ENCODE results near the gene STK38.
A peak's percentile ranks its signal among the peaks of the same experiment; 100 is the strongest.
"Not testable (repeated sequence)": the region's sequence is repeated elsewhere in the genome, so short reads cannot be mapped to it uniquely, and the experiment has no call there.

Gene STK38

DNA sequence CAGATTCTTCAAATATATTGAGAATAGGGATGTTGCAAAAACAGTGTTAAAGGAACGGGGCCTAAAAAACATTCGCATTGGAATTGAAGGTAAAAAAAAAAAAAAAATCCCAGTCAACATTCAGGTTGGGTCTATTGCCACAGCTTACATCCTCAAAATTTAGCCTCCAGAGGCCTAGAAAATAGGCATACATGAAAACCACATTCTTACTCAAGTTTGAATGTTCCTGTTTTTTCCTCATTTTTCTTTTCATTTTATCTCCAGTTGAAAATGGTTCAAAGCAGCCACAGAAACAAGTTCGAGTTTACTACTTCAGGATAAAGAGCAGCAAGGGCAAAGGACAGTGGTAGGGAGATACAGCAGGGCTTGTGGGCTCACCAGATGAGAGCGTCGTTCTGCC, 62.5 kb downstream of the STK38 start:
- DNase-seq (ENCODE audit: low read depth), result no peak

DNA sequence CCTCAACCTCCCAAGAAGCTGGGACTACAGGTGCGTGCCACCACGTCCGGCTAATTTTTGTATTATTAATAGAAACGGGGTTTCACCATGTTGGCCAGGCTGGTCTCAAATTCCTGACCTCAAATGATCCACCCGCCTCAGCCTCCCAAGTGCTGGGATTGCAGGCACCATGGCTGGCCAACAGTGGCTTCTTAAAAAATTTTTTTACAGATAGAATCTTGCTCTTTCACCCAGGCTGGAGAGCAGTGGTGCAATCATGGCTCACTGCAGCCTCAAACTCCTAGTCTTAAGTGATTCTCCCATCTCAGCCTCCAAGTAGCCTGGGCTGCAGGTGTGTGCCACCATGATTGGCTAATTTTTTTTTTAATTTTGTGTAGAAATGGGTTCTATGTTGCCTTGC, 64.0 kb downstream of the STK38 start:
- not testable (repeated sequence) for DNase-seq (ENCODE audit: low read depth)

DNA sequence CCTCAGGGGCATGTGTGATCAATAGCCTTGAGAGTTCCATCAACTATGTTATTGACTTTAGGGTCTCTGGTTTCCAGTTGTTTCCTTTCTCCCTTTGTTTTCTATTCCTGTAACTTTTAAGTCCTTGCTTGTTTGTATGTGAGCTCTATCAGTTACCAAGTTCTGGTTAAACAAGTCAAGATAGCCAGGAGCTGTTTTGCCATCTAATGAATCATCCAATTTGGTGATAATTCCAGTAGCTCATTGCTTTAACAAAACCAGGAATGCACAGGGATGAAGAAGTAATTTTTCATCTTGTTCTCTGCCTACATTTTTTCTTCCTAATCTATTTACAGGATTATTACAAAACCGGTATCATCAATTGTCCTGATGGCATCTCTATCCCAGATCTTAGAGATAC, 68.0 kb downstream of the STK38 start:
- DNase-seq (ENCODE audit: low read depth), result no peak

DNA sequence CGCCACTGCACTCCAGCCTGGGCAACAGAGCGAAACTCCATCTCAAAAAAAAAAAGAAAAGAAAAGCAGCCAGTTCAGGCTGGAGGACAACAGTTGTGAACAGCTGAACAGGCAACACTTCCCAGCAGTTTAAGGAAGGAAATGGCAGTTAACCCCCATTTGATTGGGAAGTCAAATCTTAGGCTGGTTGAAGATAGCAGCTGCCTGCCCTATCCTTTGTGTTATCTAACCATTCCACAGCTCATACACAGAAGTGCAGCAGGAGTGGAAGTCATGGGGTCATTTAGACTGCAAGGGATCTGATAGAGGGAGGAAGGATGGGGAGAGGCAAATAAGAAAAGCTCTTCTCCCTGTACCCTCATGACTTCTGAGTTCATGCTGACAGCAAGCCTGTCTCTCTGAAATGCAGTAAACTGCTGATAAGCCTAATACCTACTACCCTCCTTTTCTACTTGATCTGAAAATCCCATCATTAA, 69.2 kb downstream of the STK38 start:
- DNase-seq (ENCODE audit: low read depth), result no peak

DNA sequence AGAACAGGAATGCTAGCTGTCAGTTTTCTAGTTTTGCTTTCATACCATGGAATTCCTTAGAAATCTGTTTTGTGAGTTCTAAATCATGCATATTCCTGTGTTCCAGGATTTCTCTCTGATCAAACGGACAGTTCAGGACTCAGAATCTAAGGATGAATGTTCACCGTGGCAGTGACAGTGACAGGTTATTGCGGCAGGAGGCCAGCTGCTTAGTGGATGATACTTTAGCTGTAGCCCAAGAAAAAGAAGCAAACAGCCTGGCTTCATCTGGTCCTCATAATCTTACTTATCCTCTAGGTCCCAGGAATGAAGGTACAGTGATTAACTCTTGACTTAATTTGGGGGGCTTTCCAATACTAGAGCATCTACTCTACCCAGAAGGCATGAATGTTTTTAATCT, 77.3 kb downstream of the STK38 start:
- no peak for DNase-seq (ENCODE audit: low read depth)

DNA sequence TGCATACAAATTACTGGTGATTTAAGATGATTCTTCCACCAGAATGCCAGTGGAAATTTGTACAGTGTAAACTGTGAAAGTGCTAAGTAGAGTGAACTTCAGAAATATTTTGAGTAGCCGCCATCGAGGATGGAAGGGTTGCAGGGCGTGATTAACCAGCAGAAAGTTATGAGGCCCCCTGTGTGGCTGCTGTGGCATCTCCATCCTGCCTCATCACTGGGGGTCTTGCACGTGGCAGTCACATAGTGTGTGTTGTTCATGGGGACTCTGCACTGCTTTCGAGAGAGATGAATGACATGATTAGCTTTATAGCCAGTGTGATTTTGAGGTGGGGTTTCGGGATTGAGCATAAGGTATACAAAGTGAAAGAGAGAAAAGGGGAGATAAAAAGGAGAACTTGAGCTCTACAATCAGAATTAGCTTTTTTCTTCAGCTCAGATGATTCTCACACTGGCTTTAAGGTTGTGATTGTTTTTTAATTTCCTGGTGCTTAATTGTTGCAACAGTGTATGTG, 78.1 kb downstream of the STK38 start:
- no peak for DNase-seq (ENCODE audit: low read depth)

DNA sequence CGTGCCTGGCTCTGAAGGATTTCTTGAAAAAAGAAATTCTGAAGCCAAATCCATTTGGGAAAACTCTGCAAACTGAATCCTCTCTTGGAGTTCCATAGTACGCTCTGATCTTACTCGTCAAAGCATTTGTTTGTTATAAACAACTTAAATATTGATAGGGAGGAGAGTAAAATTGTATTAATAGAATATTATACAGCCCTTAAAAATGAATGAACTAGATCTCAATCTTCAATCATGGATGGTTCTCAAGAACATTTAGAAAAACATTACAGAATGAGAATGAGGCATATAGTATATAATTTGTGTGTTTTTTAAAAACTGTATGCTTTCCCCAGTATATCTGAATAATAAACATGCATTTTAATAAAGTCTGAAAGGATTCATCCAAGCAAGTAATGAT, 79.7 kb downstream of the STK38 start:
- DNase-seq (ENCODE audit: low read depth), result no peak

DNA sequence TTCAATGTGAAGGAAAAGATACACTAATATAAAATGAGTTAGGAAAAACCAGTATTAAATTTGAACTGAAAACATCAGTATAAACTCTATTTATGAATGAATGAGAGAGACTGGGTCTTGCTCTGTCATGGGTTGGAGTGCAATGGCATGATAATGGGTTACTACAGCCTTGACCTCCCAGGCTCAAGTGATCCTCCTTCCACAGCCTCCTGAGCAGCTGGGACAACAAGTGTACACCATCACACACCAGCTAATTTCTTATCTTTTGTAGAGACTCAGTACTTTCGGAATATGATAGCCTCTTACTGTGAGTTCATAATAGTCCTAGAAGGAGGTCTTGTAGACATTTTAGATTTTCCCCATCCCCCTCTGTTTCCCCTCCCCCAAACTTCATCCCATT, 83.0 kb downstream of the STK38 start:
- DNase-seq (ENCODE audit: low read depth), result no peak

DNA sequence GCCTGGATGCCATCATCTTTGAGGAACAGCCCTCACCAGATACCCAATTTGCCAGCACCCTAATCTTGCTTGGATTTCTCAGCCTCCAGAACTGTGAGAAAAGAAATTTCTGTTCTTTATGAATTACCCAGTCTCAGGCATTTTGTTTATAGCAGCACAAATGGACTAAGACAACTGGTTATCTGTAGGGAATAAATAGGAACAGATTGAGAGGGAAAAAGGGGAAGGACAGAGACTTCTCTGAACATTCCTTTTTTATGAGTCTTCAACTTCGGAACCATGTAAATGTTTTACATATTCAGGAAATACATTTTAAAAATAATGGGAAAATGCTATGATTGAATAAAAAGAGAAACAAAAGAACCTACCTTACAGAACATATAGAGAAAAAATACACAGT, 83.6 kb downstream of the STK38 start:
- peak; percentile 51 for DNase-seq (ENCODE audit: low read depth)

DNA sequence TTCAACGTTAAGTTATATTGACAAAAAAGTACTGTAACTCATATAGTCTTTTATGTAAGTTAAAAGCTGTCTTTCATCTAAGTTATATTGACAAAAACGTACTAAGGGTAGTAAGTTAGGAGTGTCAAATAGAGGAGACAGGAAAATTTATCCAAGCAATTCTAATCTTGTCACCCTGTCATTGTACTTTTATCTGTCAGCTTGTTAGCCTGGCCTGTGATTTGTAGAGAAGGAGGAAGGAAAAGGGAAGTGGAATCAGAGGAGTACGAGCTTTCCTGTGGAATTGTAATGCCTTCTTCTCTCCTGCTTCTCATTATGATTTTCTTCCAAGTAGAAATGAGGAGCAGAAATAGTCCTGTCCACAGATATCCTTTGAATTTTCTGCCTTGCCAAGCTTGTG, 85.6 kb downstream of the STK38 start:
- no peak for DNase-seq (ENCODE audit: low read depth)

DNA sequence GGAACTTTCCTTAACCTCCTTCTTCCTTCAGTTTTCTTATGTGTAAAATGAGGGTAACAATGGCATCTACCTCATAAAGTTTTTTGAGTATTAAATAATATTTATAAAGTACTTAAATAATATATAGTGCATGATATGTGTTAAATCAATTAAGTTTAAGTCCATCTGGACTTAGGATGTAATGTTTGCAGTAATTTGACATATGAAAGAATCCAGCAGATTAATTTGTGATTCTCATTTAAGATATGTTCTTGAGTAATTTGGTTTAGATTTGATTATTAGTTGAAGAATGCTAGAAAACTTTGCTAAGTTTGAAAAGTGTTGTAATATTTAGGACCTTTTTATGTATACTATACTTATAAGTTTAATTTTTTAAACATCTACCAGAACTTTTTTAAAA, 86.4 kb downstream of the STK38 start:
- DNase-seq (ENCODE audit: low read depth), result no peak

DNA sequence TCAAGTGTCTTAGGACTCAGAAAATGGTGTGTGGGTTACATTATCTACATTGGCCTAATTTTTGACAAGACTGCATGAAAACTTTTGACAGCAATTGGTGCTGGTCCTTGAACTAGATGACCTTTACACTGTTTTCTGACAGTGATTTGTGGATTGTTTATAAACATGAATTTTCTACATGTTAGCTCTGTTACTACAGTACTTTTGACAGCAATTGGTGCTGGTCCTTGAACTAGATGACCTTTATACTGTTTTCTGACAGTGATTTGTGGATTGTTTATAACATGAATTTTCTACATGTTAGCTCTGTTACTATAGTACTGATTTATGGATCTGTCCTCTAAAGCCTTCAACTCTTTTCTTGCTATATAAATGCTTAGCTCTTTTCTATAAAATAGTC, 87.8 kb downstream of the STK38 start:
- DNase-seq (ENCODE audit: low read depth), result no peak

DNA sequence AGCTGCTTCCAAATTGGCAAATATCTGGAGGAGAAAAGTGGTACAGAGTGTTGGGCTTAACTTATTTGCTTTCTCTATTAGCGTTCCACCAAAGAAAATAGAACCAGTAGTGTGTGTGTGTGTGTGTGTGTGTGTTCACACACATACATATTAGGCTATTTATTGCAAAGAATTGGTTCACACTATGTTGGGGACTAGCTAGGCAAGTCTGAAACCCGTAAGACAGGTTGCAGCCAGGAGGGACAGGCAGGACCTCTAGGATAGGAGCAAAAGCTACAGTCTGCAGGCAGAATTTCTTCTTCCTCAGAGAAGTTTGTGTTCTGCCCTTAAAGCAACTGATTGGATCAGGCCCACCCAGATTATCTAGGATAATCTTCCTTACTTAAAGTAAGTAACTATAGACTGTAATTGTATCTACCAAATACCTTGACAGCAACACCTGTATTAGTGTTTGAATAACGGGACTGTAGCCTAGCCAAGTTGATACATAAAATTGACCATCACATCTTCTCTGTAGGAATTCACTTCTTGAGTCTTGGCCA, 91.7 kb downstream of the STK38 start:
- DNase-seq (ENCODE audit: low read depth), result no peak

DNA sequence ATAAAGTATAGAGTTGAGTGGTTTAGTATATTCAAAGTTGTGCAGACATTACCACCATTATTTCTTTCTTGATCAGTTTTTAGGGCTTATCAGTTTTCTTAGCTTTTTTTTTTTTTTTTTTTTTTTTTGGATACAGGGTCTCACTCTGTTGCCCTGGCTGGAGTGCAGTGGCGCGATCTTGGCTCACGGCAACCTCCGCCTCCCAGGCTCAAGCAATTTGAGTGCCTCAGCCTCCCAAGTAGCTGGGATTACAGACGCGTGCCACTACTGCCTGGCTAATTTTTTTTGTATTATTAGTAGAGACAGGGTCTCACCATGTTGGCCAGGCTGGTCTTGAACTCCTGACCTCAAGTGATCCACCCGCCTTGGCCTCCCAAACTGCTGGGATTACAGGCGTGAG, 94.4 kb downstream of the STK38 start:
- not testable (repeated sequence) for DNase-seq (ENCODE audit: low read depth)

DNA sequence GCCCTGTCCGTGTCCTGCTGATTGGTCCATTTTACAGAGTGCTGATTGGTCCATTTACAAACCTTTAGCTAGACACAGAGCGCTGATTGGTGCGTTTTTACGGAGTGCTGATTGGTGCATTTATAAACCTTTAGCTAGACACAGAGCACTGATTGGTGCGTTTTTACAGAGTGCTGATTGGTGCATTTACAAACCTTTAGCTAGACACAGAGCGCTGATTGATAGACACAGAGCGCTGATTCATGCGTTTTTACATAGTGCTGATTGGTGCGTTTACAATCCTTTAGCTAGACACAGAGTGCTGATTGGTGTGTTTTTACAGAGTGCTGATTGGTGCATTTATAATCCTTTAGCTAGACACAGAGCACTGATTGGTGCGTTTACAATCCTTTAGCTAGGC, 98.1 kb downstream of the STK38 start:
- not testable (repeated sequence) for DNase-seq (ENCODE audit: low read depth)

DNA sequence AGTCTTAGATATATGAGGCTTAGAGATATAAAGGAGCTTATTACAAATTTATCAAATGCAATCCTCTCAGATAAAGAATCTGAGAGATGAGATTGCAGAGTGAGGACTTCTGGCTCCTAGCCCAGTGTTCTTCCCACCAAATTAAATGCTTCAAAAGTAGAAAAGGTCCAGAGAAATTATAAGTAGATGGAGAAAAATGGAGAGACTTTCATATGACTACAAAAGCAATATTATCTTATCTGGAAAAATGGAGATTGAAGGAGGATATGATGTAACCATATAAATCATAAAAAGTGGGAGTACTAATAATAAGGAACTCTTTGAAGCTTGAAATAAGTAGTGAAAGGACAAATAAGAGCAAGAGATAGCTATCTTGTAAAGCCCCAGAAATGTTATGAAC, 101.7 kb downstream of the STK38 start:
- no peak for DNase-seq (ENCODE audit: low read depth)

DNA sequence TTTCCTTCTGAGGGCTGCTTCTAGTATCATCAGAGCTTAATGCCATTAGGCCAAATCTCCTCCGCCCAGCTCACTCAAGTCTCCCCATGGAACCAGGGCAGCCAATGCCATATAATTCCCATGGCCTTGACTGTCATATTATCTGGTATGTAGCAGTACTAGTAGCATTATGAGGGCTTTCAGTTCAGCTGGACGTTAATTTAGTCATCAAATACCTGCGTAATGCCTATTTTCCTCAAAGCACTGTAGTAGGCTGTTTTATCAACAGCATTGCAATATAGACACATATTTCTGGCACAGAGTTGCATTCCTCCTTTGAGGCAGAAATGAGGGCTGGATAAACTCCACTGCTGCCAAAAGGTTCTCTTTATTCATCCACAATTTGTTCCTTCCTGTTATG, 102.8 kb downstream of the STK38 start:
- peak; percentile 75 for DNase-seq (ENCODE audit: low read depth)
